Stimulated activated effector memory CD8-positive, alpha-beta T cell treated with anti-CD3 and anti-CD28 coated beads, Interleukin-12 subunit alpha, Interleukin-12 subunit beta, amount 100 ng/mL, for 72 hours (primary cell): ENCODE data around the gene FAM20C.

Experiments
- ATAC-seq: fragments of 150-1000 bp; cut with Tn5 transposase; 2 replicates; pipeline ENCODE4 v1.10.0; 2021
- DNase-seq, 2 donors: peaks; one replicate each; pipeline ENCODE4 v3.0.0; 2021 to 2022; ENCODE audit warnings: low spot score in 2 of 2
- H3K27ac Mint-ChIP-seq: one replicate; pipeline ENCODE4 v1.8.0; 2022; ENCODE audit warnings: mild to moderate bottlenecking, mixed read lengths
- H3K36me3 Mint-ChIP-seq: one replicate; pipeline ENCODE4 v1.8.0; 2022; ENCODE audit warnings: mild to moderate bottlenecking, mixed read lengths
- H3K4me1 Mint-ChIP-seq: one replicate; pipeline ENCODE4 v1.8.0; 2022; ENCODE audit warnings: mixed read lengths
- H3K4me3 Mint-ChIP-seq: one replicate; pipeline ENCODE4 v1.8.0; 2022; ENCODE audit warnings: mild to moderate bottlenecking, mixed read lengths
- H3K9me3 Mint-ChIP-seq: one replicate; pipeline ENCODE4 v1.8.0; 2022; ENCODE audit warnings: mixed read lengths

Gene FAM20C

DNA sequence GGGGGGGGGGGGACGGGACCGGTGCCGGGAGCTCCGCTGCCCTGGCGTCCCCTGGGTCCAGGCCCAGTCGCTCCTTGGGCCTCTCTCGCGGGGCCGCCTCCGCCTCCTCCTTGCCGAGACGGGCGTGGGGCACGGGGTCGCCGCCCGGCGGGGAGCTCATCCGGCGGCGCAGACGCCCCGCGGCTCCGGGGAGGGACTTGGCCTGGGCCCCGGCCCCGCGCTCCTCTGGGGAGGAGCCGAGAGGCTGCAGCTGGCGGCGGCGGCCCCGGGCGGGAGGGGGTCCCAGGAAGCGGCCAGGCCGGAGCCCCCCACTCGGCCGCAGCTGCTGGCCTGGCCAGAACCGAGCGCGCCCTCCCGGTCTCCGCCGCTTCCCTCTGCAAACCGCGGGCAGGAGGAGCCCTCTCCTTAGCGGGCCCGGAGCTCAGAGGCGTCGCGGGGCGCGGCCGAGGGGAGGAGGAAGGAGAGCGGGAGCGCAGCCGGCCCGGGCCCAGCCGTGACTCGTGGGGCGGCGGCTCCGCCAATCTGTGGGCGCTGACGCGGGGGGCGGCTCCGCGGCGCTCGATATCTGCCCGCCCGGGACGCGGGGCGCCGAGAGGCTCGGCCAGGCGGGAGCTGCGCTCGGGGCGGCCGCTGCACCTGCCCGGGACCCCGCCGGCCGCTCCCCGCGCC is at the start of gene FAM20C:
TSS of gene FAM20C (plus strand) at position 591 of the 669 bp plus-strand sequence. CDS start 629 bp downstream, outside the sequence.
- H3K4me3 Mint-ChIP-seq: peak within 1 kb of the TSS; percentile 57
- peak; percentile 73 for ATAC-seq

DNA sequence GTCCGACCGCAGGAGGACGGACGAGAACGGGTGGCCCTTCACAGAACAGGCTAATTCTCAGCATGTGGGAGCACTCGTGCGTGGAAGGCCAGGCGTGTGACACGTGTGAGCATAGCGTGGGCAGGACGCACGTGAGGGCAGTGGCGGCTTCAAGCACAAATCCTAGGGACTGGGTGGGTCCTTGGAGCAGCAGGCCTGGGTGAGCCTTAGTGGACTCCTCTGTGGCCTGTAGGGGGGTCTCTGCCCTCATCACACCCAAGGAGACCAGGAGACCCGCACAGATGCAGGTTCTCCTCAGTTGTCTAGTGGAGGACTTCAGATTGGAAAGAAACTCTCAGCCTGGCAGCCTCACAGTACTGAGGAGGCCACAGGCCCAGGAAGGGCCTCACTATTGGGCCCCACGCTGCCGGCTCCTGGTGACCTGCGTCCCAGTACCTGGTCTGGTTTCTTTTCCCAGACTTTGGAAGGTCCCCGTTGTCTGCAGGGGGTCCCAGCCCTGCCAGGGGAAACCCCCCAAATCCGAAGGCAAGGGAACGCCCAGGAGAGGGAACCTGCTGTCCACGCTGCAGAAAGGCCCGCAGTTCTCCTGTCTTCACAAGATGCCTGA is 49.1 kb upstream of the FAM20C start:
- Mint-ChIP-seq H3K4me3 (no peak overlapping the region), H3K4me1 (no peaks in the 10 kb centered on the region), H3K9me3 (no peaks in the 10 kb centered on the region), H3K27ac (no peak overlapping the region), H3K36me3 (no peaks in the 10 kb centered on the region)
- DNase-seq: no peak
- peak; percentile 38 for ATAC-seq

More for the DNA sequence above, at the start of gene FAM20C:
- Mint-ChIP-seq H3K9me3 (no peaks in the 10 kb centered on the region), H3K36me3 (no peaks in the 10 kb centered on the region), H3K4me1 (peaks cover 6% of the 10 kb centered on the region), H3K27ac (no peak within 1 kb of the TSS)
- DNase-seq: peak; percentile 9 to 52

DNA sequence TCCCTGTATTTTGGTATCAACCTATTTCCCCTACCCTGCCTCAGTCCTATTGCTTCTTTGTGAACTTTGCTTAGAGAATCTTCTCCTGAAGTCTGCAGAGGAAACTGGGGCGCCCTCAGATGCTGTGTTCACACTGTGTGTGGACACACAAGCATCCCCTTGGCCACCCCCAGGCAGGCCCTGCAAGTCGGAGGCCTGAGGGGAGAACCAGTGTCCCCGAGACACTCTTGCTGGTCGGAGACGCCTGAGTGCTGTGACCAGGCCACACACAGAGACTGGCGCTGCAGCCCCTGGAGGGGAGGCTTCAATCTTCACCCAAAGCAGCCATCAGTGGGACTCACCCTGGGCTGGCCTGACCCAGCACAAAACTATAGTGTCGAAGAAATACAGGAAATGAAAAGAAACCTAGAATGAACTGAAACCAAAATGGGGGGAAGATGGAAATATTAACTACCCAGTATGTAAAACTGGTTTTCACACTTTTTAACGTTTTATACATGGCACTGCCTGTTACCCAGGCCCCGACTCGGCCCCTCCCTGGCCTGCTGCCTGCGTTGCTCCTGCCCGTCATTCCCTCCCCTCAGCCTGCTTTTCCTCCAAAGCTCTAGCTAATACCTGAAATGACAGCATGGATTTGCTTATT is 48.4 kb upstream of the FAM20C start:
- H3K4me3 Mint-ChIP-seq: no peak overlapping the region
- no peak for DNase-seq
- no peaks in the 10 kb centered on the region for H3K4me1 Mint-ChIP-seq
- peaks cover 5% of the 10 kb centered on the region for H3K36me3 Mint-ChIP-seq
- ATAC-seq: no peak
- no peaks in the 10 kb centered on the region for H3K9me3 Mint-ChIP-seq
- H3K27ac Mint-ChIP-seq: no peak overlapping the region

DNA sequence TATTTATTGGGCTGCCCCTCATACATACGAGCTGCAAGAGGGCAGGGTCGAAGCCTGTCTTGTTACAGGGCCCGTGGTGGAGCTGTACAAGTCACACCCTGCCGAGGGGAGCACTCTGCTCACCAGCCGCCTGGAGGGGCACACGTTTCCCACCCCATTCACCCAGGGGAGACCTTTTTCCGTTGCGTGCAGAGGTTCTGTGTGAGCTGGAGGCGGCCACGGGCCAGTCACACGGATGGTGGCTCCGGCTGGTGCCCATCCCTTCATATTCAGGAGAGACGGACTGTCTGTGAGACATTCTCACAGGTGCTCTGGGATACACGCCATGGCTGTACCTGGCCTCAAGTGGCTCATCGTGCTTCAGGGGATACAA is 47.9 kb upstream of the FAM20C start:
- no peak for DNase-seq
- Mint-ChIP-seq H3K36me3 (peaks cover 10% of the 10 kb centered on the region), H3K4me1 (peaks cover 3% of the 10 kb centered on the region), H3K4me3 (no peak overlapping the region), H3K27ac (no peak overlapping the region), H3K9me3 (no peaks in the 10 kb centered on the region)
- ATAC-seq: no peak

DNA sequence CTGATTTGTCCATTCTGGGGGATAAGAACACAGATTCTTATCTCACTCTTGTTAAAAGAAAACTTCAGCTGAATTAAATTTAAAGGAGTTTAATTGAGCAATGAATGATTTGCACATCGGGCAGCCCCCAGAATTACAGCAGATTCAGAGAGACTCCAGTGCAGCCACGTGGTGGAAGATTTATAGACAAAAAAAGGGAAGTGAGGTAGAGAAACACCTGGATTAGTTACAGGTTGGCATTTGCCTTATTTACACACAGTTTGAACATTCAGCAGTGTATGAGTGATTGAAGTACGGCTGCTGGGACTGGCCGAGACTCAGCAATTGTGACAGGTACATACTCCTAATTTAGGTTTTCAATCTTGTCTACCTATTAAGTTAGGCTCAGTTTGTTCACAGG is 46.5 kb upstream of the FAM20C start:
- DNase-seq (no peak), ATAC-seq (no peak)
- peaks cover 17% of the 10 kb centered on the region for H3K4me1 Mint-ChIP-seq
- H3K36me3 Mint-ChIP-seq: peaks cover 19% of the 10 kb centered on the region
- no peak overlapping the region for H3K27ac Mint-ChIP-seq
- H3K9me3 Mint-ChIP-seq: no peaks in the 10 kb centered on the region
- no peak overlapping the region for H3K4me3 Mint-ChIP-seq

DNA sequence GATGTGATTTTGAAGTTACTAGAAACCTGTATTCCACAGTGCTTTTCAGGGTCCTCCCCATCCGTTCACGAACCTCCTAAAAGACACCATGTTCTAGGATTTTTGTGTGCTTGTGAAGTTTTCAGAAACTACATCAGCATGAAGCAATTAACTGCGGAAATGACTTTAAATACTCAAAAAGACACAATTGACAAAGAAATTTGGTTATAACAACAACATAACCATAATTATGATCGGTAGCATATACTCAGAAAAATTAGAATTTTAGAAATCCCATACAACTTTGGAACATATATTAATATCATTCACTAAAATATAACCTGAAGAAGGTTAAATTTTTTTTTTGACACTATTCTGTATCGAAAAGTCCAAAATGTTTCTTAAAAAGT is 43.8 kb upstream of the FAM20C start:
- H3K9me3 Mint-ChIP-seq: no peaks in the 10 kb centered on the region
- H3K4me3 Mint-ChIP-seq: peak overlapping the region; percentile 74
- no peak for DNase-seq
- peaks cover 17% of the 10 kb centered on the region for H3K4me1 Mint-ChIP-seq
- H3K27ac Mint-ChIP-seq: peak overlapping the region; percentile 98
- no peak for ATAC-seq
- peaks cover 20% of the 10 kb centered on the region for H3K36me3 Mint-ChIP-seq

DNA sequence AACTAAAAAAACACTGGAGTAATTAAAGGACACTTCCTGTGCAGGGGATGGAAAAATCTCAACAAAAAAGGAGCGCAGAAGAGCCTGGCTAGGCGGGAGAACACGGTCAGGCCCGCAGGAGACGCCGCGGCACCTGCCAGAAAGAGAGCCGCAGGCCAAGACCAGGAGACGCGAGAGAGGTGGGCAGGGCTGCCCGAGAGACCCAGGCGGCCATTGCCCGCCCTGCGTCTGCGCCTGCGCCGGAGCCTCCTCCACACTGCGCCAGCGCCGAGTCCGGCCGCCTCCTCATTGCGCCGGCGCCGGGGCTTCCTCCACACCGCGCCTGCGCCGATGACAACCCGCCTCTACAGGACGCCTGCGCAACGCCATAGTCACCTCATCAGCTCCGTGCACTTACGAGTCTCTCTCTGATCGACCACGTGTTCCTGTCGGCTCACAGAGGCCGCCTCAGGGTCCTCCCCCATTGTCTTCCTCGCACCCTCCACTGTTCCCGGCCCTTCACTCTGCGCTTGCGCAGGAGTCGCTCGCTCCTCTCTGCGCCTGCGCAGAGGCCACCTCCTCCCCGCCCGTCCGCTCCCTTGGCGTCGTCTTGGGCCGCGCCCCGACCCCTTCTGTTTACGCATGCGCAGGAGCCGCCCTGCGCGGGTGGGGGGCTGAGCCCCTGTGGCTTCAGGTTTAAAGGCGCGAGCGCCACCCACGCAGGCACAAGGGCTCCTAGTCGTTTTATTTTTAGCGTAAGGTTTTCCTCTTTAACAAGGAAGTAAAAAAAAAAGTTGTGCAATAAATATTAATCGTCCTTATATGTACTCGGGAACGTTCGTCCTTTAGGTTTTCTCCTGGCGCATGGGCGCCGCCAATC is 43.2 kb upstream of the FAM20C start:
- H3K4me3 Mint-ChIP-seq: peak overlapping the region; percentile 74
- H3K4me1 Mint-ChIP-seq: peaks cover 17% of the 10 kb centered on the region
- H3K27ac Mint-ChIP-seq: peak overlapping the region; percentile 98
- peaks cover 20% of the 10 kb centered on the region for H3K36me3 Mint-ChIP-seq
- ATAC-seq (peak; percentile 98), DNase-seq (peak; percentile 97 to 98)
- H3K9me3 Mint-ChIP-seq: no peaks in the 10 kb centered on the region

DNA sequence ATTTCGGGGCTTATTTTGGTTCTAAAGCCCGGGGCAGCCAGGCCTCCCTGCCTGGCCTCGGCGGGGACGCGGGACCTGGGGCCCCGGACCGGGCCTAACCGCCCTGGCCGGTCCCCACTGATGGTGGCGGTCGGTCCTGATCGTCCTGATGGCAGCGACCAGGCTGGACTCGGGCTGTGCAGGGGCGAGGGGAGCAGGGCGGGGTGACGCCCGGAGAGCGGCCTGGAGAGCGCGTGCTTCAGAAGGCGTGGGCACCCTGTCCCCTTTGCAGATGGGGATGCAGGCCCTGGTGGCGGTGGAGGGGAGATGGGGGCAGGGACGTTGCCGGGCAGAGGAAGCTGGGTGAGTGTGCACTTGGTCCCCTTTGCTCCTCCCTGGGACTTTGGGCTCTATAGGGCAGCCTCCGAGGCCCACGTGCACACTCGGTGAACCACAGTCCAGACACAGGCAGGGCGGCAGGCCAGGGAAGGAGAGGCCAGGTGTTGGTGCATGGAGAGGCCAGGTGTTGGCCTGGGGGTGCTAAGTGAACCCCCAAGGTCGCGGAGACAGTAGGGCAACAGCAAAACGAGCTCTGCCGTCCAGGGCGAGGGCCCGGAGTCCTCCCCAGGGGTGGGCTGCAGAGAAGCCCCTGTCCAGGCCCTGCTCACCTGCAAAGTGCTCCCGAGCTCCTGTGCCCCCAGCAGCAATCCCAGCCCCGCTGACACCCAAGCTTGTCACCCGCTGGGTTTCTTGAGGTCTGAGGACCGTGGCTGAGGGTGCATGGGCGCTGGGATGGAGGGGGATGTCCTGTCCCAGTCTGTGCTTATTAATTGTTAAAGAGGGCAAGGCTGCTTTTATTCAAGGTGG is 42.4 kb upstream of the FAM20C start:
- DNase-seq (peak; percentile 36 to 79), ATAC-seq (peak; percentile 5)
- H3K4me1 Mint-ChIP-seq: peaks cover 17% of the 10 kb centered on the region
- H3K27ac Mint-ChIP-seq: peak overlapping the region; percentile 98
- H3K36me3 Mint-ChIP-seq: peaks cover 20% of the 10 kb centered on the region
- H3K4me3 Mint-ChIP-seq: peak overlapping the region; percentile 74
- H3K9me3 Mint-ChIP-seq: no peaks in the 10 kb centered on the region

DNA sequence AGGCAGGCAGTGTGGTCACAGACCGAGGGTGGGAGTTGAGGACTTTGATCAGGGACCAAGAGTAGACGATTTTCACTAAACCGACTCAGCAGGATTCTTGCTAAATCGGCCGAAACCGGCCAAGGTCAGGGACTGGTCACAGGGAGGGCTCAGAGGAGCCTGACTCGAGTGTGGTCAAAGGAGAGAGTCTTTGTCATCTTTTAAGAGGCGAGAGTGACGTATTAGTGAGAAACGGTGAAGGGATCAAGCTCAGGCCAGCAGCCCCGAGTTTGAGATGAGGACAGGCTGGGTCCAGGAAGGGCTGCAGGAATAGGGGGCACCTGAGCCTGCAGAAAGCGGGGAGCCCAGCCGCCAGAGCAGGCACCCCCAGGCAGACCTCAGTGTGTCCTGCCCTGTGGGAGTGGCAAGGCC is 41.6 kb upstream of the FAM20C start:
- DNase-seq: no peak

DNA sequence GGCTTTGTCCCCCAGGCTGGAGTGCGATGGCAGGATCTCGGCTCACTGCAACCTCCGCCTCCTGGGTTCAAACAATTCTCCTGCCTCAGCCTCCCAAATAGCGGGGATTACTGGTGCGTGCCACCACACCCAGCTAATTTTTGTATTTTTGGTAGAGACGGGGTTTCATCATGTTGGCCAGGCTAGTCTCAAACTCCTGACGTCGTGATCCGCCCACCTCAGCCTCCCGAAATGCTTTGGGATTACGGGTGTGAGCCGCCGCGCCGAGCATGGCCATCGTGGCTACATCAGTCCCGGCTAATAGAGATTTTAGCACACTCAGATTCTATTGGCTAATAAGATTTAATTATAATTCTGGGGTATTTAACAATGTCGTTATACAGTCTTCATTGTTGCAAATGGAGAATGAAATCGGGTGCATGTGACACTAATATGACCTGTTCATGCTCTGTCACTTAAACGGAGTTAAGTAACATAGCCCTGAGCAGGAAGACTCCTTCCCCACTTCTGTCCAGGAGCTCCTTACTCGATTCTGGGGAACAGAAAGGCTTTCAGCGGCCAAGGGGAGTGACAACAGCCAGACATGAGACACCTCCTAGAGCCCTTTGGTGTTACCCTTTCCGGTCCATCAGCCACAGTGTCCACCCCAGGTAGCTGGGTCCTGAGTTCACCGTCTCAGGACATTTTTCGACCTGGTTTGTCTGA is 40.9 kb upstream of the FAM20C start:
- DNase-seq: no peak
- no peak overlapping the region for H3K27ac Mint-ChIP-seq
- no peak overlapping the region for H3K4me3 Mint-ChIP-seq

More for the DNA sequence above, 41.6 kb upstream of the FAM20C start:
- ATAC-seq: no peak
- Mint-ChIP-seq H3K4me3 (peak overlapping the region; percentile 74), H3K27ac (no peak overlapping the region), H3K36me3 (peaks cover 20% of the 10 kb centered on the region), H3K4me1 (peaks cover 17% of the 10 kb centered on the region), H3K9me3 (no peaks in the 10 kb centered on the region)

DNA sequence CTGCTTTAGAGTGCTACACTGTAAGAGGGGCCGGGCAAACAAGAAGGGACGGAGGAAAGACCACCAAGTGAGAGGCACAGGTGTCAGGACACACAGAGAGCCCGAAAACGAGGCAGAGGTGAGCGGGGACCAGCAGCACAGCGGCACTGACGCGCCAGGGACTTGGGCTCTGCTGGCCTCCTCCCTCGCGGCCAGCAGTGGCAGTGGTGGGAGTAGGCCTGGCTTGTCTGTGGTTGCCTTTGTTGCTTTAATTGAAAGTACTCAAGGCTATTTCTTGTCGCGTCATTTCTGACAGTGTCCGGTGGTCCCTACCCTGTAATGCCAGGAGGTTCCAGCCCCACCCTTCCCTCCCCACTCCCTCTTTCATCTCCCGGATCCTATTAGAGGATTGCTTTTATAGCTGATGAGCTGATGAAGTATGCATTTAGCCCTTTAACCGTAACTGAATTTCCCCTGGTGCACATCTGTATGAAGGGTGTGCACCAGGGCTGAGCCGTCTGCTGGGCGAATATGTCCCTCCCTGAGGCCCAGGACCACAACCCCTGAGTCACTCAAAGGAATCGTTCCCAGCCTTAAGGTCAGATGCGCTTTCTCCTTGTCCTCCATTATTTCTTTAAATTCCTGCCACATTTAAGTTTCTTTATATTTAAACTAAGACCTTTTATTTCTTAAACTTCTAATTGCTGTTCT is 39.5 kb upstream of the FAM20C start:
- H3K9me3 Mint-ChIP-seq: no peaks in the 10 kb centered on the region
- H3K36me3 Mint-ChIP-seq: peaks cover 20% of the 10 kb centered on the region
- H3K27ac Mint-ChIP-seq: peak overlapping the region; percentile 50
- peaks cover 17% of the 10 kb centered on the region for H3K4me1 Mint-ChIP-seq
- ATAC-seq: no peak
- no peak overlapping the region for H3K4me3 Mint-ChIP-seq
- DNase-seq: no peak

More for the DNA sequence above, 40.9 kb upstream of the FAM20C start:
- Mint-ChIP-seq H3K9me3 (no peaks in the 10 kb centered on the region), H3K36me3 (peaks cover 20% of the 10 kb centered on the region), H3K4me1 (peaks cover 17% of the 10 kb centered on the region)
- ATAC-seq: no peak

DNA sequence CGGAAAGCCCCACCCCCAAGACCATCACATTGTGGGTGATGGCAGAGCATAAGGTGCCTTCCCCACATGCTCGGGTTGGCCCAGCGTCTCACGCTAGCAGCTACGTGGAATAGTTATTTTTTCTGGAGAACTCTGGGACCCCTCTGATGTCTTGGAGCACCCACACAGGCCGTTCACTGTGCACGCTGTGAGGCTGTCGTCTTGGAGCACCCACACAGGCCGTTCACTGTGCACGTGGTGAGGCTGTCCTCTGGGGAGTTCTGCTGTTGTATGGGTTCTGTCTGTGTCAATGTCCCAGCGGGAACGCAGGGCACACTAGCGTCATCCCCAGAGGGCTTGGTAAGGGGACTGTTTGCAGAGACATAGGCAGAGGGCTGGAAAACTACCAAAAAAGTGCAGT is 38.8 kb upstream of the FAM20C start:
- Mint-ChIP-seq H3K4me3 (no peak overlapping the region), H3K36me3 (peaks cover 19% of the 10 kb centered on the region), H3K4me1 (peaks cover 17% of the 10 kb centered on the region), H3K27ac (peak overlapping the region; percentile 50), H3K9me3 (no peaks in the 10 kb centered on the region)
- no peak for ATAC-seq
- no peak for DNase-seq

DNA sequence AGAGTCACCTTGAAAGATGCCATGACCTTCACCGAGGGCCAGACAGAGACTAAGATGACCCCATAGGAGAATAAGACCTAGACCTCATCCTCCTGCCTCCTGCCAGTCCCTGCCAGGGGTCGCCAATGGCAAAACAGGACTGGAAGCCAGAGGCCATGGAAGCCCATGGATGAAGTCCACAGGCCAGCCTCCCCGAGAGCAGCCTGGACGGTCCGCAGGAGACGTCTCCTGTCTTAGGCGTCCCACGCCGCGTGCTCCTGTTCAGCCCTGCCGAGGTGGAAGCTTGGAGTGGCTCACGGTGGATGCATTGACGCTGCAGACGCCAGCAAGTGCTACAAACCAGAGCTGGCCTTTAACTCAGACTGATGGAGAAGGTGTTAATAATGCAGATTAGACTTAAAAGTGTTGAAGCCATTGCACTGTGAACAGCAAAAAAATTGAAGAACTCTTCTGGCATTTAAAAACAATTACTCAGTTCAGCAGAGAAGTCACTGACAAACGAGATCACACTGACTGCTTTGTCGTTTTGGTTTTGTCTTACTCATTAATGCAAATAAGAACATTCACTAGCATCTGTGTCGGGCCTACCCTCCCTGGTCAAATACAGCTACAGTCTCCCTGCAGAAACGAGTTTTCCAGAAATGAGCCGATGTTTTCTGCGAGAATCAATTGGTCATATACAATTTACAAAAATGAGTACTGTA is 38.1 kb upstream of the FAM20C start:
- DNase-seq (no peak), ATAC-seq (no peak)
- Mint-ChIP-seq H3K36me3 (peaks cover 12% of the 10 kb centered on the region), H3K4me1 (peaks cover 17% of the 10 kb centered on the region), H3K9me3 (no peaks in the 10 kb centered on the region), H3K27ac (no peak overlapping the region), H3K4me3 (no peak overlapping the region)
